MM.1S (cell line): ENCODE measurements around the gene JAG1.

ENCODE experiments used
- EZH2 ChIP-seq: fragments of 300-600 bp; sonication (generic); optimal IDR thresholded peaks from 2 replicates; pipeline ENCODE3; 2017; ENCODE audit warnings: low read depth, mild to moderate bottlenecking, antibody characterized with exemption, low read length, mixed read lengths
- EZH2phosphoT487 ChIP-seq: fragments of 300-600 bp; sonication (generic); IDR thresholded peaks from 2 replicates; pipeline ENCODE4 v1.6.1; 2018; ENCODE audit warnings: antibody characterized with exemption, low read length
- TF ChIP-seq, protein P1 (sequence below): fragments of 300-600 bp; sonication (generic); IDR thresholded peaks from 2 replicates; pipeline ENCODE4 v1.5.1; 2016; ENCODE audit warnings: antibody characterized with exemption, low read length, mixed read lengths

DNA sequence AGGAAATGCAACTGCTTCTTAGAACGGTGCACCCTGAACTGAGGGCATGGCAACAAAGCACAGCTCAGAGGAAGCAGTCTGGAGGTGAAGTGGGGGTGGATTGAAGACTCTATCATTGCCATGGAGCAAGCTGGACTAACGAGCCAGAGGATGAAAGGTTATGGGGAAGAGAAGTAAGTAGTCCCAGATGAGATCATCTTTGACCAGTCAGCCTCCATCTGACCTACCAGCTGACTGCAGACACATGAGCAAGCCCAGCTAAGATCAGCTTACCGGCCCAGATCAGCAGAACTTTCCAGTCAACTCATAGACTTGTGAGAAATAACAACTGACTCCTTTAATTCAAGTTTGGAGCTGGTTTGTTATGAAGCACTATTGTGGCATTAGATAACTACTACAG, 9.1 kb upstream of the JAG1 start:
- TF ChIP-seq, protein P1, sequence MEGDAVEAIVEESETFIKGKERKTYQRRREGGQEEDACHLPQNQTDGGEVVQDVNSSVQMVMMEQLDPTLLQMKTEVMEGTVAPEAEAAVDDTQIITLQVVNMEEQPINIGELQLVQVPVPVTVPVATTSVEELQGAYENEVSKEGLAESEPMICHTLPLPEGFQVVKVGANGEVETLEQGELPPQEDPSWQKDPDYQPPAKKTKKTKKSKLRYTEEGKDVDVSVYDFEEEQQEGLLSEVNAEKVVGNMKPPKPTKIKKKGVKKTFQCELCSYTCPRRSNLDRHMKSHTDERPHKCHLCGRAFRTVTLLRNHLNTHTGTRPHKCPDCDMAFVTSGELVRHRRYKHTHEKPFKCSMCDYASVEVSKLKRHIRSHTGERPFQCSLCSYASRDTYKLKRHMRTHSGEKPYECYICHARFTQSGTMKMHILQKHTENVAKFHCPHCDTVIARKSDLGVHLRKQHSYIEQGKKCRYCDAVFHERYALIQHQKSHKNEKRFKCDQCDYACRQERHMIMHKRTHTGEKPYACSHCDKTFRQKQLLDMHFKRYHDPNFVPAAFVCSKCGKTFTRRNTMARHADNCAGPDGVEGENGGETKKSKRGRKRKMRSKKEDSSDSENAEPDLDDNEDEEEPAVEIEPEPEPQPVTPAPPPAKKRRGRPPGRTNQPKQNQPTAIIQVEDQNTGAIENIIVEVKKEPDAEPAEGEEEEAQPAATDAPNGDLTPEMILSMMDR: no peak
- TF ChIP-seq EZH2 (no peak), EZH2phosphoT487 (no peak)
